ENCODE results near the gene CSRP1. TPM values are rescaled to one million over a fixed set of nuclear protein-coding genes. Genes with fewer than 3 reads are reported as not detected.

The CSRP1 gene
- total RNA-seq, 4 donors from 2014 or later = 22.7 to 91.1 (median 68.9) TPM

DNA sequence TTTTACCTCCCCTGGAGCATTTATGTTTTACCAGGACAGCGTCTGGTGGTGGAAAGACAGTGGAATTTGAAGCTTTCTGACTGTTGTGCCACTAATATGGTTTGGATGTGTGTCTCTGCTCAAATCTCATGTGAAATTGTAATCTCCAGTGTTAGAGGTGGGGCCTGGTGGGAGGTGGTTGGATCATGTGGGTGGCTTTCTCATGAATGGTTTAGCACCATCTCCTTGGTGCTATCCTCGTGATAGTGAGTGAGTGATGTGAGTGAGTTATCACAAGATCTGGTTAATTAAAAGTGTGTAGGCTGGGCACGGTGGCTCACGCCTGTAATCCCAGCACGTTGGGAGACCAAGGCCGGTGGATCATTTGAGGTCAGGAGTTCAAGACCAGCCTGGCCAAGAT lies 61.6 kb downstream of the CSRP1 start:
- Histone ChIP-seq H3K4me3 (no peak overlapping the region), H3K9me3 (no peaks in the 10 kb centered on the region), H3K4me1 (peaks cover 13 to 17% of the 10 kb centered on the region in 2 donors), H3K36me3 (no peaks in the 10 kb centered on the region), H3K27me3 (no peaks in the 10 kb centered on the region), H3K27ac (no peak overlapping the region)
- TF ChIP-seq POLR2A (IDR thresholded peaks at IDR 0.05) = no peak
- TF ChIP-seq, protein P1, sequence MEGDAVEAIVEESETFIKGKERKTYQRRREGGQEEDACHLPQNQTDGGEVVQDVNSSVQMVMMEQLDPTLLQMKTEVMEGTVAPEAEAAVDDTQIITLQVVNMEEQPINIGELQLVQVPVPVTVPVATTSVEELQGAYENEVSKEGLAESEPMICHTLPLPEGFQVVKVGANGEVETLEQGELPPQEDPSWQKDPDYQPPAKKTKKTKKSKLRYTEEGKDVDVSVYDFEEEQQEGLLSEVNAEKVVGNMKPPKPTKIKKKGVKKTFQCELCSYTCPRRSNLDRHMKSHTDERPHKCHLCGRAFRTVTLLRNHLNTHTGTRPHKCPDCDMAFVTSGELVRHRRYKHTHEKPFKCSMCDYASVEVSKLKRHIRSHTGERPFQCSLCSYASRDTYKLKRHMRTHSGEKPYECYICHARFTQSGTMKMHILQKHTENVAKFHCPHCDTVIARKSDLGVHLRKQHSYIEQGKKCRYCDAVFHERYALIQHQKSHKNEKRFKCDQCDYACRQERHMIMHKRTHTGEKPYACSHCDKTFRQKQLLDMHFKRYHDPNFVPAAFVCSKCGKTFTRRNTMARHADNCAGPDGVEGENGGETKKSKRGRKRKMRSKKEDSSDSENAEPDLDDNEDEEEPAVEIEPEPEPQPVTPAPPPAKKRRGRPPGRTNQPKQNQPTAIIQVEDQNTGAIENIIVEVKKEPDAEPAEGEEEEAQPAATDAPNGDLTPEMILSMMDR (IDR thresholded peaks at IDR 0.05 in 4 of 5, conservative IDR thresholded peaks at IDR 0.05 in 1 of 5) = no peak
- in situ Hi-C loops (cut with MboI; ENCODE audit: low sequenced_read_pairs in 4 of 4) (loop anchor here (5.0 to 10.0 kb wide), 3 partner anchors 37 to 69 kb away; no protein-coding TSS in a partner anchor), intact Hi-C loops (cut with DNase I; ENCODE audit: low total_unique reads) (no loop called here)
- DNase-seq = peak in 1 of 2 donors; percentile 5
- ATAC-seq = no peak

DNA sequence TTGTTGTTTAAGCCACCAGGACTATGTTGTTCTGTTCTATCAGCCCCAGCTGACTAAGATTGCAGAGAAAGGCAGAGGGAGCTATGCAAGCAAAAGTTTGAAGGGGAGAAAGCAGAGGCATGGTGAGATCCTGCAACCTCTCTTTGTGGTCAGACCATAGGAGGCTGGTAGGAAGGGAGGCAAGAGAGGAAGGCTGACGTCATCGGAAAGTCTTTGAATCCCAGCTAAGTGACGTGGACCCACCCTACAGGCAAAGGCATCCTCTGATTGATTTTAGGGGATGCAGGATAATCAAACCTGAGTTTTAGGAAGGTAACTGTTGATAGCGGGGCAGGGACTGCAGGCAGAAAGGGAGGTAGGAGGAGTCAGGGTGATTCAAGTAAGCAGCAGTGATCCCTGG lies 62.1 kb downstream of the CSRP1 start:
- Histone ChIP-seq H3K9me3 (no peaks in the 10 kb centered on the region), H3K36me3 (no peaks in the 10 kb centered on the region), H3K4me1 (peaks cover 9 to 15% of the 10 kb centered on the region in 2 donors), H3K27me3 (no peaks in the 10 kb centered on the region), H3K4me3 (no peak overlapping the region), H3K27ac (no peak overlapping the region)
- TF ChIP-seq, protein P1 (IDR thresholded peaks at IDR 0.05 in 4 of 5, conservative IDR thresholded peaks at IDR 0.05 in 1 of 5) = no peak
- DNase-seq (peak in 1 of 2 donors; percentile 2), ATAC-seq (no peak)
- in situ Hi-C loops (cut with MboI; ENCODE audit: low sequenced_read_pairs in 4 of 4) = loop anchor here (5.0 to 10.0 kb wide), 3 partner anchors 38 to 70 kb away; no protein-coding TSS in a partner anchor
- intact Hi-C loops (cut with DNase I; ENCODE audit: low total_unique reads) = no loop called here

DNA sequence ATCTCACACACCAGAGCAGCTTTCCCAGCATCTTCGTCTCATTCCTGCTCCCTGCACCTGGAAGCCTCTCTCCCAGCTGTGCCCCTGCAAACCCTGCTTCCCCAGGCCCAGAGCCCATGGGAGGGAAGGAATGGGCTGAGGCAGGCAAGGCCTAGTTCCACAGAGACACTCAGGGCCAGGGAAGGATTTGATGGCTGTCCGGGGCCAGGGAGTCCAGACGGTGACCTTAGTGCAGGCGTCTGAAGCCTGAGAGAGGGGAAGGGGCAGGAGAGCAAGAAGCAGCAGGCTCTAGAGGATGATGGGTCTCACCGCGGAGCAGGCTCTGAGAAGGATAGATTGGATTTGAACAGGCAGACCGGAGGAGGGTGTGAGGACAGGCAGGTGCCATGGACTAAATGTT lies 63.2 kb downstream of the CSRP1 start:
- no peak for ATAC-seq
- in situ Hi-C loops (cut with MboI; ENCODE audit: low sequenced_read_pairs in 4 of 4) = loop anchor here in 2 of 4 donors (10.0 kb wide), 1 partner anchor 71 kb away; no protein-coding TSS in a partner anchor

DNA sequence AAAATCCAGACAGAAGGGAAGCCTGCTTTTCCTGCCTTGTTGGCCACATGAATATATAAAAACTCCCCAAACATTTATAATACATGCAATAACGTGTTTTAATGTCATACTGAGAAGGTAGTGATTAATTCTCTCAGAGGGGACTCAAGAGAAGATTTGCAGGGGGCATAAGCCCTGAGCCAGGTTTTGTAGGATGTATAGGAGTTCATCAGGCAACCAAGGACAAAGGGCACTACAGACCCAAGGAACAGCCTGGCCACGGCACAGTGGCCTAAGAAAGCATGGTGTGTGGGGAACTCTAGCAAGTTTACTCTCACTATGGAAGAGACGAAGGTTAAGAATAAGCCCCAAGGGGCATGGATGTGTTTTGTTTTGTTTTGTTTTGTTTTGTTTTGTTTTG lies 70.0 kb downstream of the CSRP1 start:
- intact Hi-C loops (cut with DNase I; ENCODE audit: low total_unique reads) = no loop called here
- TF ChIP-seq, protein P1 (IDR thresholded peaks at IDR 0.05 in 4 of 5, conservative IDR thresholded peaks at IDR 0.05 in 1 of 5) = no peak
- TF ChIP-seq POLR2A (IDR thresholded peaks at IDR 0.05) = no peak
- H3K36me3 ChIP-seq = no peaks in the 10 kb centered on the region
- peaks cover 5% of the 10 kb centered on the region in 2 donors for H3K4me1 ChIP-seq
- no peak overlapping the region for H3K27ac ChIP-seq
- H3K4me3 ChIP-seq = no peak overlapping the region
- ATAC-seq (no peak), DNase-seq (no peak)
- no peaks in the 10 kb centered on the region for H3K9me3 ChIP-seq
- in situ Hi-C loops (cut with MboI; ENCODE audit: low sequenced_read_pairs in 4 of 4) = no loop called here
- no peaks in the 10 kb centered on the region for H3K27me3 ChIP-seq

More for the DNA sequence above, 63.2 kb downstream of the CSRP1 start:
- Histone ChIP-seq H3K27me3 (no peaks in the 10 kb centered on the region), H3K4me3 (no peak overlapping the region), H3K4me1 (peaks cover 6 to 11% of the 10 kb centered on the region in 2 donors), H3K27ac (no peak overlapping the region), H3K9me3 (no peaks in the 10 kb centered on the region), H3K36me3 (no peaks in the 10 kb centered on the region)
- no peak for TF ChIP-seq POLR2A (IDR thresholded peaks at IDR 0.05)
- TF ChIP-seq, protein P1 (IDR thresholded peaks at IDR 0.05 in 4 of 5, conservative IDR thresholded peaks at IDR 0.05 in 1 of 5) = no peak
- intact Hi-C loops (cut with DNase I; ENCODE audit: low total_unique reads) = no loop called here
- DNase-seq = peak in 1 of 2 donors; percentile 2

DNA sequence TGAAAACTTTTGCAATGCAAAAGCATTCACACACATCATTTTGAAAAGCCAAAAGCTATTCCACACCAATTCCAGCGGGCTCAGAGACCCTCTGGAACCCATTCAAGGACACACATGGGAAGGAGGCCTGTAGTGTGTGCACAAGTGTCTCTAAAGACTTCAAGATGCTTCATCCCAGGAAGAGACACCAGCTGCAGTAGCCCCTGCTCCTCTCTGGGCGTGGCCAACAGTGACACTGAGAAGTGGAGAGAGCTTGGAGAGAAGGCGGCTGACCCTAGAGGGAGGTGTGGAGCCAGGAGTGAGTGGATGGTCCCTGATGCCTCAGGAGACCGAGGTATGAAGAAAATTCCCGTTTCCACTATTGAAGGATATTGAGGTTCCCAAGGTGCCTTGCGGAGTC lies 70.5 kb downstream of the CSRP1 start:
- H3K9me3 ChIP-seq = no peaks in the 10 kb centered on the region
- no peak overlapping the region for H3K27ac ChIP-seq
- in situ Hi-C loops (cut with MboI; ENCODE audit: low sequenced_read_pairs in 4 of 4) (no loop called here), intact Hi-C loops (cut with DNase I; ENCODE audit: low total_unique reads) (no loop called here)
- H3K4me1 ChIP-seq = peaks cover 5% of the 10 kb centered on the region in 2 donors
- ATAC-seq = peak in 1 of 2 donors; percentile 60
- H3K4me3 ChIP-seq = no peak overlapping the region
- TF ChIP-seq, protein P1 (IDR thresholded peaks at IDR 0.05 in 4 of 5, conservative IDR thresholded peaks at IDR 0.05 in 1 of 5) = no peak
- no peak for TF ChIP-seq POLR2A (IDR thresholded peaks at IDR 0.05)
- no peak for DNase-seq
- H3K27me3 ChIP-seq = no peaks in the 10 kb centered on the region
- H3K36me3 ChIP-seq = no peaks in the 10 kb centered on the region

All from gastrocnemius medialis (tissue), 4 donors.